Measurements from ENCODE around the gene QPCT.

GRCh38 chr2:37377187-37377532, 32.7 kb downstream of the QPCT start:
- TF ChIP-seq CTCF (IDR thresholded peaks at IDR 0.05) = no peak
- peak in 1 of 2 donors; percentile 39 for TF ChIP-seq EP300 (IDR thresholded peaks at IDR 0.05)
- TF ChIP-seq POLR2A (IDR thresholded peaks at IDR 0.05) = no peak

All from tibial nerve (tissue), 4 donors.